NB4 (cell line): ENCODE measurements around the gene RCAN2.

ENCODE experiments used
- DNase-seq: peaks from one replicate; pipeline ENCODE4 v3.0.0; 2010; ENCODE audit warnings: low read depth
- H3K4me3 ChIP-seq: one replicate; pipeline ENCODE4 v1.5.1; 2011; ENCODE audit warnings: mild to moderate bottlenecking, low read depth, low read length, moderate library complexity
- CTCF ChIP-seq: IDR thresholded peaks from one replicate; pipeline ENCODE4 v1.5.1; 2012; ENCODE audit warnings: low read depth, low read length
- MAX ChIP-seq: IDR thresholded peaks from 2 replicates; pipeline ENCODE4 v1.6.1; 2011; ENCODE audit warnings: low read depth, low read length
- MYC ChIP-seq: IDR thresholded peaks from 2 replicates; pipeline ENCODE4 v1.6.1; 2011; ENCODE audit warnings: low read depth, low read length
- POLR2A ChIP-seq: IDR thresholded peaks from 2 replicates; pipeline ENCODE4 v1.6.1; 2011; ENCODE audit warnings: mild to moderate bottlenecking; ENCODE audit not compliant: insufficient read length; ENCODE audit errors: extremely low read depth

Gene RCAN2

GRCh38 chr6:46376562-46377061, 114.6 kb downstream of the RCAN2 start:
- peak; percentile 71 for DNase-seq
- TF ChIP-seq MAX (no peak), MYC (no peak), CTCF (no peak), POLR2A (no peak)
- no peak overlapping the region for H3K4me3 ChIP-seq

- DNase-seq = peak; percentile 7
- TF ChIP-seq POLR2A = no peak
- TF ChIP-seq CTCF = no peak
- no peak for TF ChIP-seq MAX
- no peak for TF ChIP-seq MYC
These were observed 120.6 kb downstream of the RCAN2 start for GRCh38 chr6:46370622-46371021.

GRCh38 chr6:46368169-46368536, 123.1 kb downstream of the RCAN2 start:
- TF ChIP-seq CTCF (no peak), POLR2A (no peak), MYC (no peak), MAX (no peak)
- no peak for DNase-seq
- no peak overlapping the region for H3K4me3 ChIP-seq

More at GRCh38 chr6:46370622-46371021, 120.6 kb downstream of the RCAN2 start:
- no peak overlapping the region for H3K4me3 ChIP-seq

- no peak overlapping the region for H3K4me3 ChIP-seq
- TF ChIP-seq MAX (no peak), CTCF (no peak), POLR2A (no peak), MYC (no peak)
- DNase-seq = no peak
These were observed 123.7 kb downstream of the RCAN2 start for GRCh38 chr6:46367354-46368168.

GRCh38 chr6:46366190-46366900, 124.9 kb downstream of the RCAN2 start:
- TF ChIP-seq MAX (no peak), MYC (no peak), CTCF (no peak), POLR2A (no peak)

More at GRCh38 chr6:46366190-46366900, 124.9 kb downstream of the RCAN2 start:
- H3K4me3 ChIP-seq = no peak overlapping the region
- no peak for DNase-seq
